Measurements from ENCODE around the gene CANT1.
"Not testable (repeated sequence)": the region's sequence is repeated elsewhere in the genome, so short reads cannot be mapped to it uniquely, and the experiment has no call there.

CANT1 gene

DNA sequence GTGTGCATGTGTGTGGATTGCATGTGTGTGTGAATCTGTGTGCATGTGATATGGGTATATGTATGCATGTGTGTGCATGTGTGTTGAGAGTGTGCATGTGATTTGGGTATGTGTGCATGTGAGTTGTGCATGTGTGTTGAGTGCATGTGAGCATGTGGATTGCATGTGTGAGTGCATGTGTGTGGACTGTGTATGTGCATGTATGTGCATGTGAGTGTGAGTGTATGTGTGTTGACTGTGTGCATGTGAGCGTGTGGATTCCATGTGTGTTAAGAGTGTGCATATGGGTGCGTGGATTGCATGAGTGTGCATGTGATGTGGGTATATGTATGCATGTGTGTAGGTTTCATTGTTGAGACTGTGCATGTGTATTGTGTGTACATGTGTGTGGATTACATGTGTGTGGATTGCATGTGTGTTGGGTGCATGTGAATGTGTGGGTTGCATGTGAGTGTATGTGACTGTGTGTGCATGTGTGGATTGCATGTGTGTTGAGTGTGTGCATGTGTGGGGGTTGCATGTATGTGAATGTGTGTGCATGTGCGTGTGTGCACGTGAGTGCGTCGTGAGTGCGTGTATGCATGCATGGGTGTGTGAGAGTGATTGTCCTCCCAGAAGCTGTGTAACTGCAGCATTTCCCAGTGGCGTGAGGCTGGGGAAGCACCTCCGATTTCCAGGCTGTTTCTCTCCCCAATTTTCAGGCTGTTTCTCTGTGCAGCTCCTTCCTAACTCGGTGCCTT lies 33.8 kb upstream of the CANT1 start:
- DNase-seq, result no peak

DNA sequence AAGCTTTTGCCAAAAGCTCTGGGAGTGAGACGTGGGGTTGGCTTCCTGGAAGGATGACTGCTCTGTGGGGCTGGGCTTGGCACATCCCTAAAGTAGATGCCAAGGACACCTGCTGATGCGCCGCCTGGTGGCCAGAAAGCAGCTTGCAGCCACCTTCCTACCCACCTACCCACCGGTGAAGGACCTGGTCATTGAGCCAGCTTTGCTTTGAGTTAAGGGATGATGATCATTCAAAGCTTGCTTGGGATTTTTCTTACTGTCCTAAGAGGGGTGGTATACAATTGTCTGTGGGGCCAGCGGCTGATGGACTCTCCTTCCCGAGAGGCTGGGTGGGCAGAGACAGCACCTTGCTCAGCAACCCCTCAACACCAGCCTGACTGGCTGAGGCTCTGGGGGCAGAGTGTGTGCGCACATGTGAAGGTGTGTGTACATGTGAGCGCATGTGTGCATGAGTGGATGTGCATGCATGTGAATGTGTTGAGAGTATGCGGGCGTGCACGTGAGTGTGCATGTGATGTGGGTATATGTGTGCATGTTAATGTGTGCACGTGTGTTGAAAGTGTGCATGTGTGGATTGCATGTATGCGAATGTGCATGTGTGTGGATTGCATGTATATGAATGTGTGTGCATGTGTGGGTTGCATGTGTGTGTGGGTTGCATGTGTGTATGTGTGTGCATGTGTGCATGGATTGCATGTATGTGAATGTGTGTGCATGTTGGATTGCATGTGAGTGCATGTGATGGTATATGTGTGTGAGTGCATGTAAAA lies 33.0 kb upstream of the CANT1 start:
- DNase-seq, result peak; percentile 22 to 73 (median 59)

DNA sequence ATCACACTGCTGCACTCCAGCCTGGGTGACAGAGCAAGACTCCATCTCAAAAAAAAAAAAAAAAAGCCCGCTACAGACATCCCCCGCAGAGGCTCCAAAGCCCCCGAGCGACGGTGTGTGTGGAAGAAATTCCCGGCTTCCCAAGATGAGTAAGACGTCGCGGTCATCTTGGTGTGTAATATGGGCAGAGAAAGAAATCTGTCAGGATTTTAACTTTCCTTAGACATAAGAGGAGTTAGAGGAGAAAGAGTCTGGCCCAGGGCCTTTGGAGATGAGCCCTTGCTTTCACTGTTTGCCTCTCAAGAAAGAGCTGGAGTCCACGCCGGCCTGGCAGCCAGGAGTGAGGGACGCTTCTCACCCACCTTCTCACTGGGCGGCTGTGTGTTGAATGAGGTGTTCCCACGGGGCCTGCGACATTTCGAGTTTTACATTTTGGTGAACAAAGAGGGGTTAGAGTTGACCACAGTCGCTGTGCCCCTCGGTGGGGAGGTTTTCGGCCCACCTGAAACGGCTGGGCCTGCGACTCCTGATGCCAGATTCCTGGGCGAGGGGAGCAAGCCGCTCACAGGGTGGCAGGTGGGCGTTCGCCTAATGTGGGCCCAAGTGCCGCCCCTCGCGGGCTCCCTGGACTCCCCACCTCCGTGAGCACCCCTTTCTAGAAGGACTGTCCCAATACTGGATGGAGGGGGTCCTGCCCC lies 32.3 kb upstream of the CANT1 start:
- no peak for DNase-seq

DNA sequence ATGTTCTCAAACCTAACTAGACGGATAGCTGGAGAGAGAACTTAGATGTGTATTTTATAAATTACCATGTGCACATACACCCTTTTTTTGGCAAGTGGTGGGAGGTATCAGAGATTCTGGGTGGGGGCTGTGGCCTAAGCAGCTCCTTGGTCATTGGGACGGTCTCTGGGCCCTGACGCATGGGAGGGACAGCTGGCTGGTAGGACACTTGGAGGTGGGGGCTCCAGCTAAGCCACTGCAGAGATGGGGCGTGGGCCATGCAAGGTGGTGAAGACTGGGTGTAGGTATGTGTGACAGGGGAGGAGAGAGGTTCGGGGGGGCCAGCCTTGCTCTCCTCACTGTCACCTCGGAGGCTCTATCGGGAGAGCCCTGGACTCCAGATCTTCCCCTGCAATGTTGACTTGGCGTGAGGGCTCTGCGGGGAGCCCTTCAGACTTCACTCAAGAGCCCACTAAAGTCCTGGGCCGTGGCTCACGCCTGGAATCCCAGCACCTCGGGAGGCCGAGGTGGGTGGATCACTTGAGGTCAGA lies 31.5 kb upstream of the CANT1 start:
- DNase-seq, result no peak

DNA sequence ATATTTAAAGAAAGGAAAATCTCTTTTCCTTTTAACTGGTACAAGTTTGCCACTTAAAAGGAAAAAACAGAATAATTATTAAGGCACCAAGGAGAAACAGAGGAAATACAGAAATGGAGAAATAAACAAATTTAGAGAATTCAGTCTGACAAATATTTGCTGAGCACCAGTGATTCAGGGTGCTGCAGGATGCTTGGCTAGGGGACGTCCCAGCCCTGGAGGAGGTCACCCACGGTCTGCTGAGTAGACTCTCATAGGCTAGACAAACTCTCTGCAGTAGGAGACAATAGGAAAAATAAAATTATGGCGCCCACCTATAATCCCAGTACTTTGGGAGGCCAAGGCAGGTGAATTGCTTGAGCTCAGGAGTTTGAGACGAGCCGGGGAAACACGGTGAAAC lies 30.3 kb upstream of the CANT1 start:
- no peak for DNase-seq

DNA sequence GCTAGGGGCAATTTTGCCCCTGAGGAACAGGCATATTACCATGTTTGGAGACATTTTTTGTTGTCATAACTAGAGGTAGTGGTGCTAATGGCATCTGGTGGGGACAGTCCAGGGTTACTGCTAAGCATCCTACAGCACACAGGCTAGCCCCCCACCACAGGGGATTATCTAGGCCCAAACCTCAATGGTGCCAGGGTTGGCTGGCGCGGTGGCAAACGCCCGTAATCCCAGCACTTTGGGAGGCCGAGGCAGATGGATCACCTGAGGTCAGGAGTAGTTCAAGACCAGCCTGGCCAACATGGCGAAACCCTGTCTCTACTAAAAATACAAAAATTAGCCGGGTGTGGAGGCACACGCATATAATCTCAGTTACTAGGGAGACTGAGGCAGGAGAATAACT lies 29.6 kb upstream of the CANT1 start:
- no peak for DNase-seq

DNA sequence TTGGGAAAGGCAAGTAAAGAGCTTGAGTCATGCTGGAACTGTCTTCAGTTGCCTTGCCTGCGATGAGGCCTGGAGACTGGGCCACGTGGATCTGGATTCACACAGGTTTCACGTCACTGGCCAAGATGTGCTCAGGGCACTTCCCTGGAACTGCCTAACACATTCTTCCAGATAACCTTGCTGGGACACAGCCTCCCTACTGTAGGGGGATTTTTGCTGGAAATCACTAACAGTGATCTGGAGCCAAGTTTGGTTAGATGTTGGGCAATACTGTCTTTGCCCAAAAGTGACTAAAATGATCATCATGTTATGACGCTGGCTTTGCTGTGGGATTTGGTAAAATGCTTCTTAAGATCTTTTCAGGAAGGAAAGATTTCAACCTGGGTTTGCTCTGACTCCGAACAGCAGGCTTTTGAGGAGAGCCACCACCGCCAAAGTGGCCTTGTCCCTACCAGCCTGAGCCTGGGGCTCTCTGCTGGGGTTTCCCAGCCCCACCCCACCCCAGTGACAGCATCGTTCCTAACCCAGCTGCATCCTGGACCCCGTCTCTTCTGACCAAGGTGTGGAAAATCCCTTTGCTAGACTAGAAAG lies 29.1 kb upstream of the CANT1 start:
- DNase-seq, result no peak

DNA sequence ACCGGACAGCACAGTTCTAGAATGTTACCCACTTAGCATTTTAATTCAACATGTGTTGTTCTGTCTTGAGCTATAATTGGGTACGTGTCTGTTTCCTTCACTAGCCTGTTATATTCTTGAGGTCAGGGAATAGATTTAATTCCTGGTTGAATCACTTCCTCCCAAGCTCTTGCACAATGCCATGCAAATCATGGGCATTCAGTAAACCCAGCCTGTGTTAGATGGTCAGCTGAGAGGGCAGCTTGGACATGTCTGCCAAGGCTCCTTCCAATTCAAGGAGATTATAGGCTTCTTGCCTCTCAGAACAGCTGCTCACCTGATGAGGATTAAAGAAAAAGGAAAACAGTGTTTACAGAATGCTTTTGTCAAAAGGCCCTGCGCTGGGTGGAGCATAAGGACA lies 27.0 kb upstream of the CANT1 start:
- DNase-seq, result no peak

DNA sequence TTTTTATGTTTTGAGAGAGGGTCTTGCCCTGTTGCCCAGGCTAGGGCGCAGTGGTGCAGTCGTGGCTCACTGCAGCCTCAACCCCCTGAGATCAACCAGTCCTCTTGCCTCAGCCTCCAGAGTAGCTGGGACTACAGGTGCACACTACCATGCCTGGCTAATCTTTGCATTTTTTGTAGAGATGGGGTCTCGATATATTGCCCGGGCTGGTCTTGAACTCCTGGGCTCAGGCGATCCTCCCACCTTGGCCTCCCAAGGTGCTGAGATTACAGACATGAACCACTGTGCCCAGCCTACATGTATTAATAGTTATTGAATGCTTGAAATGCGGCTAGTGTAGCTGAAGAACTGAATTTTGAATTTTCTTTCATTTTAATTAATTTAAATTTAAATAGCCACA lies 26.6 kb upstream of the CANT1 start:
- no peak for DNase-seq

DNA sequence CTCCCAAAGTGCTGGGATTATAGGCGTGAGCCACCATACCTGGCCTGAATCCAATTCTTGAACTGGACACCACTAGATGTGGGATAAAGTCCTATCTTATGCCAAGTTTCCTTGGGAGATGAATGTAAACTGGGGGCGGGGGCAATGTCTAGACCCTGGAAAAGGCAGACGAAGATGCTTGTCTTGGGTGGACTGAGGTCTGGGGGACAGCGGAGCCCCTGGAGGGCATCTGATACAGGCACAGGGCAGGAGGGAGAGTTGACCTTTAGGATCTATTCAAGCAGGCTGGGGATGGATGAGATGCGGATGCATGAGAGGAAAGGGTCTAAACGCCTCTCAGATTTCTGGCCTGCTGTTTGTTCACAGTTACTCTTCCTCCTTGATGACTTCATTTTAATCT lies 26.1 kb upstream of the CANT1 start:
- DNase-seq, result no peak

DNA sequence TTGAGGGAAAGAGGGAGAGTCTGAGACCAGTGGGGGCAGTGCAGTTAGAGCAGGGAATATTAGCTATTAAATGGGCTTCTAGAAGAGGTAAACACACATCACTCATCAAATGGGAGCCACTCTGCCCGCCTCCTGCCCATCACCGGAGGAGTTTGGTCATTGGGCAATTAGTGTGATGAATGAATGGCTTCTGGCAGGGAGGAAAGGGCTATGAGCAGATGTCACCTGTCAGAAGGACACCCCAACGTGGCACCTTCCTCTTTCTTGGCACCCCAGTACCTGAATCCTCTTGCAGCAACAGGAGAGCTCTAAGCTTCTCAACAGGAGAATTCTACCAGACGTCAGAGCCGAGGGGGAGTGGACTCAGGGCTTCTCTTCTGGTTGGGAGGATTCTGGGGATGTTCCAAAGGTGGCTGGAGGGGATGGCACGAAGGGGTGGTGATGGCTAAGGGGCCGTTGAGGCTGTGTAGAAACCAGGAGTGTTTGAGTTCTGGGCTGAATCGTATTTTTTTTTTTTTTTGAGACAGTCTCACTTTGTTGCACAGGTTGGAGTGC lies 25.4 kb upstream of the CANT1 start:
- DNase-seq, result no peak

DNA sequence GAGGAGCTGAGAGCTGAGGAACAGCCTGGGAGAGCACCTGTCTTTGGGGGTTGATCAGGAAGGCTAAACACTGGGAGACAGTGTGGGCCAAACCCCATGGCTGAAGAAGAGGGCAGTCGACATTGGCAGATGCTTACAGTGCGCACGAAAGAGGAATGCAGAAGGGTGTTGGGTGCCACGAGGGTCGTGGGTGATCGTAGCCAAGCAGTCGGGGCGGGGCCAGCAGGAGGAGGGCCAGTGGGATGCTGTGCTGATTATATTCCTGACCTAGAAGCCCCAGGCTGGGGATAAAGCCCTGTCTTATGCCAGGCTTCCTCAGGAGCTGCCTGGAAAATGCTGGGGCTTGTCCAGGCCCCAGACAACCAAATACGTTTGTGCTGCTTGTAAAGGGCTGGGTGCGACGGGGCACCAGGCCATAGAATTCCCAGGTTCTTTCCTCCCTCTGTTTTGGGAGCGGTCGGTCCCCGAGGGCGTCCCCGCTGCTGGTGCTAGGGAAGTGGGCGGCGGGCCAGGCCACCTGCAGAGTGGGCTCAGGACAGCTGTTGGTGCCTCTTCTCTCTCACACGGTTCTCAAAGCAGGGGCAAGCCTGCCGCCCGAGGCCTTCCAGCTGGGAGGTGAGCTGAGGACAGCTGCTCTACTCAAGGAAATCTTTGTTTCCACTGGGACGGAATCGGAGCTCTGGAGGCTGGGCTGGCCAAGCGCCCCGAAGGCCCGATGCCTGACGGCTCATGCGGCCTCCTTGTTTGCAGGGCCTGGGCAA lies 24.4 kb upstream of the CANT1 start:
- DNase-seq, result no peak

DNA sequence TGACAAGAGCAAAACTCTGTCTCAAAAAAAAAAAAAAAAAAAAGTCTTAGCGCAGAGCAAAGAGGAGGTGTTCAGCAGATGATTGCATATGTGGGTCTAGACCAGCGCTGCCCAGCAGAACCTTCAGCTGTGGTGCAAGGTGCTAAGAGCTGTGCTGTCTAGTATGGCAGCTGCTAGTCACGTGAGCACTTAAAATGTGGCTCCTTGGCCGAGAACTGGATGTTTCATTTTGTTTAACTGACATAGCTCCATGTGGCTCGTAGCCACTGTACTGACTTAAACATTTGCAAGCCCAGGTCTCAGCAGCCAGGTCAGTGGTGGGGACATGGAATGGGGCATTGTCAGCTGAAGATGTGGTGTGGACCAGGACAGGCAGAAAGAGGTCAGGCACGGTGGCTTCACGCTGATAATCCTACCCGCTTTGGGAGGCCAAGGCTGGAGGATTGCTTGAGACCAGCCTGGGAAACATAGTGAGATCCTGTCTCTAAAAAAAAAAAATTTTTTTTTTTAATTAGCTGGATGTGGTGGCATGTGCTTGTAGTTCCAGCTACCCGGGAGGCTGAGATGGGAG lies 23.6 kb upstream of the CANT1 start:
- DNase-seq, result no peak

DNA sequence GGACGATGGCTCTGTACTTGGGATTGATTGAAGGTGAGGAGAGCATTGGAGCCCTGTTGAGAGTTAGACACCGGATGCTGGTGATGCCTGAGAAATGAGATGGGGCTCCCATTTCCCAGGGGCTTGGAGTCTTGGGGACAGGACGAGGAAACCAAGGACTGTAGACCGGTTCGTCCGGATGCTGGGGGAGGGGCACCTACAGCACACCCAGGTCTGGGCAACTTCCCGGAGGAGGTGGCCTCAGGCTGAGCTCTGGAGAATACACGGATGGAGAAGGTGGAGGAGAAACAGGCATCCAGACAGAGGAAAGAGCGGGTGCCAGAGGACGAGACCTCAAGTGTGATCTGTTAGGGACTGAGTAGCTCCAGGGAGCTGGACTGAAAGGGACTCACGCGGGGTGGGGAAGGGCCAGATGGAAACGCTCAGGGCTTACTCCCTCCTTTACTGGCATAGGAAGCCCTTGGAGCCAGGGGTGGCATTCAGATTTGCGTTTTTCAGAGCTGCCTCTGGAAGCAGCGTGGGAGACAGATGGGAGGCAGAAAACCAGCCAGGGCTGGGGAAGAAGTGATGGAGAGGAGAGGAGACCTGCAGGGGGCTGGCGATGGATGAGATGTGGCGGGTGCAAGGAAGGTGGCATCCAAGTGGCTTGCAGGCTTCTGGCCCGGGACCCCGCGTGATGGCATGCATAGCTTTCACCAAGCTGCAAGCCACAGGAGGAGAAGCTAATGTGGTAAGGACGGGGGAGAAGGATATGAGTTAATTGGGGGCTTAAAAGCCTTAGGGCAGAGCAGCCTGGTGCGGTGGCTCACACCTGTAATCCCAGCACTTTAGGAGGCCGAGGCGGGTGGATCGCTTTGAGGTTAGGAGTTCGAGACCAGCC lies 22.7 kb upstream of the CANT1 start:
- no peak for DNase-seq

DNA sequence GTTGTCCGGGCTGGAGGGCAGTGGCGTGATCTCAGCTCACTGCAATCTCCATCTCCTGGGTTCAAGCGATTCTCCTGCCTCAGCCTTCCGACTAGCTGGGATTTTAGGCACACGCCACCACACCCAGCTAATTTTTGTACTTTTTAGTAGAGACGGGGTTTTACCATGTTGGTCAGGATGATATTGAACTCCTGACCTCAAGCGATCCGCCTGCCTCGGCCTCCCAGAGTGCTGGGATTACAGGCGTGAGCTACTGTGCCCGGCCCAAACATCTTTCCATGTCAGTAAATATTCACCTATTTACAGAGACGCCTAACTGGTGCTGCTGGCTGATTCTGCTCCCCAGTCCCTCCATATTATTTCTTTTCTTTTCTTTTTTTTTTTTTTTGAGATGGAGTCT lies 21.1 kb upstream of the CANT1 start:
- not testable (repeated sequence) for DNase-seq

DNA sequence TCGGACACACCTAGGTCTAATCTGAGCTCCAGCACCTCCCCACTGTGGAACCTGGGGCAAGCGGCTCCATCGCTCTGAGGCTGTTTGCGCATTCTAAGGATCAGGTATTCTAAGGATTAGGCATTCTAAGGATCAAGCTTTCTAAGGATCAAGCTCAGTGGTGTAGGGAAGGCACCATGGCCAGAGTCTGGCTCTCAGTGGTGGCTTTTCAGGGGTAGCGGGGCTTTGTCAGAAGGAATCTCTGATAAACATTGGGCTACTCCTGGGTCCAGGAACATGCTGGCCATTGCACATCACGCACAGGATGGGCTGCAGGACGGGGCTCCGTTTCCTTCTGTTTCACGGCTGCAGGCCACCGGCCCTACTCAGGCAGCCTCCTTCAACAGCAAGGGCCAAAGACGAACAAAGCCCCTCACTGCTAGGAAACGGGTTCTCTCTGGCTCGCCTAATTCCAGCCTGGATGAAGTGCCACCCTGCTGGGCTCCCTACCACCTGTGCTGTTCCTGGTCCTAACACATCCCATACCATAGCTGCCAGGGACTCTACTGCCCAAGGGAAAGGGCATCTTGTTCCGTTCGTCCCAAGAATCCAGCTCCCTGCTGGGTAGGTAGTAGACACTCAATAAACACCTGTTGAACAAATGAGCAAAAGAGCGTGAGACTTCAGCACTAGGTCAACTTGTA lies 19.9 kb upstream of the CANT1 start:
- no peak for DNase-seq

DNA sequence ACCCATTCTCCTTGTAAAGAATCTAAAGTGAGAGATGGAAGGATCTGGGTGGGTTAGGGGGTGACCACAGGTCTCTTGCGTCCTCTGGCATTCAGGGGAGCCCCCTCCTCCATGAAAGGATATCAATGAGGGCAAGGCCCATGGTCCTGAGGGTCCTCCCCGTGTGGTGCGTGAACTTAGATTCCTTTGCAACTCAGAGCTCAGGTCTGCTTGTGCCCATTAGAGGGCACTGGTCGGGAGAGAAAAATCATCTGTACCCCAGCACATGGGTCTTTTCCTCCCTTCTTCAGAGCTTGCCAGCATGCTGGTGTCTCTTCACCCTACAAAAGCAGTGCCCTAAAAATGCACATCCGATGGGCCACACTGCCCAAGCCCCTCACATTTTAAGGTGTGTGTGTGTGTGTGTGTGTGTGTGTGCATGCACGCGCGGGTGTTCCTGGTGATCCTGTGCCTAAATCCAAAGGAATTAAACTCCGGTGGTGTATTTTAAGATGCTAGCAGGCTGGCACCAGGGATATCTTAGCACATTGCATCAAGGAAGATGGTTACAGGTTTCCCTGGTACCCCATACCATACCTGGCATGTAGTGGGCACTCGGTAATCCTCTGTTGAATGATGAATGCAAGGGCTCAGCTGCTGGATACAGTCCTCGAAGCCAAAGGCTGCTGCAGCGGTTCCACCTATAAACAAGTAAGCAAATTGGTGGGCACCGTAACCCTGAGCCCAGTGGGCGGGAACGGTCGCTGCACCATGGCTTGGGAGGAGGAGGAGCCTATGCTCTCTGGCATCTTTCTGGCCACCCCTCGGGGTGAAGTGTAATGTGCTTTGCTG lies 19.1 kb upstream of the CANT1 start:
- DNase-seq, result no peak

DNA sequence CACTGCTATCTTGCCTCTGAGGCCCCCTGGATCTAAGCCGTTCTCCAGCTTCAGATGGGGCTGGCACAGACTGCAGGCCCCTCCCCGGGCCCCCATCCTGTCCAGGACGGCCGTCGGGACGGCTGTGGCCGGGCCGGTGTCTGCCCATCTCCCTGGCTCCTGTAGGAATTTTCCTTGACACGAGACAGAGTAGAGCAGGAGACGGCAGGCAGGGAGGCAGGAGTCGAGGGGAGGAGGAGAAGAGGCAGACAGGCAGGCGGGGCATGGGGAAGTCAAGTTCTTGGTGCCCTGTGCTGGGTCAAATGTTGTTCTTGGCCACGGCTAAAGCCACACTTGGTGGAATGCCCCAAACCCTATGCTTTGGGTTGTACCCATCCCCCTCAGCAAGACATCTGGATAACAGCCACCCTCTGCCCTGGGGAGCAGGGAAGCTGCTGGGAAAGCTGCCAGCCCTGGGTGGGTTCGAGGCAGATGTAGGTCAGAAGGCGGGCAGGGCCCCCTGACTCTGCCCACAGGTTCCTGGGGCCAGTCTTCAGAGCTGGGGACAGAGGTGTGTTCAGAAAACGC lies 18.4 kb upstream of the CANT1 start:
- no peak for DNase-seq

Data from stimulated activated naive CD4-positive, alpha-beta T cell (primary cell).